HPDE6-E6E7 (cell line): Measurements from ENCODE around the gene BACE2.
"Not testable (repeated sequence)": the region's sequence is repeated elsewhere in the genome, so short reads cannot be mapped to it uniquely, and the experiment has no call there.

Experiments
- DNase-seq: peaks from one replicate; pipeline ENCODE4 v3.0.0; 2011; ENCODE audit warnings: missing footprints; ENCODE audit errors: extremely low spot score

The BACE2 gene

GRCh38 chr21:41240040-41240439 lies 72.1 kb downstream of the BACE2 start:
- DNase-seq = no peak

GRCh38 chr21:41241341-41241740 lies 73.4 kb downstream of the BACE2 start:
- DNase-seq = no peak

GRCh38 chr21:41242238-41242829 lies 74.4 kb downstream of the BACE2 start:
- no peak for DNase-seq

GRCh38 chr21:41243107-41243506 lies 75.1 kb downstream of the BACE2 start:
- DNase-seq = no peak

- not testable (repeated sequence) for DNase-seq
Observed at GRCh38 chr21:41244266-41244880, 76.4 kb downstream of the BACE2 start.

GRCh38 chr21:41245509-41246135 lies 77.7 kb downstream of the BACE2 start:
- DNase-seq = no peak

- no peak for DNase-seq
Observed at GRCh38 chr21:41246808-41247207, 78.8 kb downstream of the BACE2 start.

GRCh38 chr21:41247561-41248545 lies 79.9 kb downstream of the BACE2 start:
- no peak for DNase-seq

- DNase-seq = no peak
Observed at GRCh38 chr21:41249476-41249875, 81.5 kb downstream of the BACE2 start.

- DNase-seq = no peak
Observed at GRCh38 chr21:41250519-41250918, 82.6 kb downstream of the BACE2 start.

GRCh38 chr21:41251961-41252642 lies 84.1 kb downstream of the BACE2 start:
- DNase-seq = no peak

- no peak for DNase-seq
Observed at GRCh38 chr21:41254090-41254700, 86.2 kb downstream of the BACE2 start.

GRCh38 chr21:41255190-41255589 lies 87.2 kb downstream of the BACE2 start:
- no peak for DNase-seq

- DNase-seq = not testable (repeated sequence)
Observed at GRCh38 chr21:41256231-41256630, 88.3 kb downstream of the BACE2 start.

- no peak for DNase-seq
Observed at GRCh38 chr21:41256771-41257702, 89.1 kb downstream of the BACE2 start.

- no peak for DNase-seq
Observed at GRCh38 chr21:41258617-41259016, 90.7 kb downstream of the BACE2 start.

GRCh38 chr21:41260428-41260827 lies 92.5 kb downstream of the BACE2 start:
- DNase-seq = no peak

- no peak for DNase-seq
Observed at GRCh38 chr21:41267346-41267745, 99.4 kb downstream of the BACE2 start.

GRCh38 chr21:41269535-41269934 lies 101.6 kb downstream of the BACE2 start:
- no peak for DNase-seq

- DNase-seq = no peak
Observed at GRCh38 chr21:41277196-41277595, 109.2 kb downstream of the BACE2 start.
